Measurements from ENCODE around the gene PAX5. TPM values are rescaled to one million over a fixed set of nuclear protein-coding genes. Genes with fewer than 3 reads are reported as not detected.

Gene PAX5
- total RNA-seq, 1 experiment from 2014 or later, result 0.39 TPM

GRCh38 chr9:36822201-36822600, 211.9 kb downstream of the PAX5 start:
- Histone ChIP-seq H2BK12ac (ENCODE audit: insufficient read length, low read depth, low read length) (no peak overlapping the region), H3K4me1 (ENCODE audit: insufficient read depth, low read length) (peaks cover 4% of the 10 kb centered on the region; the same call in 1 of the 2 replicates), H3K9me3 (ENCODE audit: control insufficient read depth, low read depth, low read length) (no peaks in the 10 kb centered on the region), H3K23me2 (ENCODE audit: insufficient read length, low read depth, low read length, poor library complexity, severe bottlenecking) (peaks cover 7% of the 10 kb centered on the region), H3K4me2 (ENCODE audit: insufficient read depth, insufficient read length, low read length) (no peak overlapping the region), H2AK5ac (ENCODE audit: insufficient read length, low read length) (no peak overlapping the region), H2BK20ac (ENCODE audit: low read depth, low read length, poor library complexity, severe bottlenecking) (no peak overlapping the region), H3K18ac (ENCODE audit: insufficient read length, low read depth, low read length) (no peak overlapping the region), H3K27ac (ENCODE audit: insufficient read length, low read depth, low read length) (no peak overlapping the region), H3K27me3 (ENCODE audit: insufficient read depth, low read length) (peaks cover 3% of the 10 kb centered on the region; the same call in 1 of the 2 replicates), H4K5ac (ENCODE audit: insufficient read length, low read depth, low read length) (no peak overlapping the region), H3K79me1 (ENCODE audit: insufficient read depth, low read depth, low read length, poor library complexity, severe bottlenecking) (no peaks in the 10 kb centered on the region), H3K14ac (ENCODE audit: insufficient read depth, low read length) (no peak overlapping the region), H4K8ac (replicated peaks; ENCODE audit: insufficient read length, low read depth, low read length) (no peak overlapping the region), H2BK15ac (ENCODE audit: low read depth, low read length) (no peak overlapping the region), H2AFZ (ENCODE audit: low read length) (no peak overlapping the region), H3K79me2 (ENCODE audit: insufficient read depth, low read length) (no peaks in the 10 kb centered on the region), H3K56ac (ENCODE audit: insufficient read length, low read depth, low read length) (no peak overlapping the region), H3K23ac (ENCODE audit: insufficient read length, low read depth, low read length) (no peak overlapping the region), H2BK5ac (ENCODE audit: insufficient read length, low read length) (no peak overlapping the region), H3T11ph (ENCODE audit: low read length) (no peak overlapping the region), H4K20me1 (ENCODE audit: control insufficient read depth, insufficient read depth, insufficient read length) (no peaks in the 10 kb centered on the region), H4K91ac (ENCODE audit: insufficient read length, low read depth, low read length) (no peak overlapping the region), H2BK120ac (ENCODE audit: low read depth, low read length, poor library complexity, severe bottlenecking) (no peak overlapping the region), H3K4ac (ENCODE audit: low read depth, low read length) (no peak overlapping the region), H3K9ac (ENCODE audit: extremely low read depth, insufficient read length, low read length) (no peak overlapping the region)
- no peak for DNase-seq
- Mint-ChIP-seq H3K4me1 (peaks cover 17 to 35% of the 10 kb centered on the region in 2 experiments), H3K27ac (no peak overlapping the region), H3K9me3 (no peaks in the 10 kb centered on the region; a peak in 1 of 5 replicates), H3K36me3 (ENCODE audit: insufficient read depth in 1 of 3, low read depth in 3 of 3) (no peaks in the 10 kb centered on the region), H3K4me3 (no peak overlapping the region), H3K27me3 (ENCODE audit: low read depth) (peaks cover 8% of the 10 kb centered on the region; the same call in 1 of the 2 replicates)
- TF ChIP-seq CTCF (conservative IDR thresholded peaks at IDR 0.05), result no peak
- no CpG with 5 or more reads among the region's 6 CpGs for WGBS (ENCODE audit: extremely low coverage, insufficient read length, low lambda C conversion rate)
